Kidney (tissue), 14 donors: ENCODE results near the gene KIF22. TPM values are rescaled to one million over a fixed set of nuclear protein-coding genes. Genes with fewer than 3 reads are reported as not detected.
A peak's percentile ranks its signal among the peaks of the same experiment; 100 is the strongest.

ENCODE experiments used
- DNase-seq, 5 donors: peaks; one replicate each; pipeline ENCODE4 v3.0.0-alpha.2; 2013 to 2020
- FAIRE-seq: peaks from 2 replicates; lab custom pipeline; 2012; peaks lifted over from hg19 to GRCh38; lab: Jason Lieb, UNC
- H3K27ac ChIP-seq, 2 donors: one replicate each; pipeline ENCODE4 v1.7.0; 2013; ENCODE audit warnings: low read depth in 2 of 2, low read length in 2 of 2, inconsistent platforms in 1 of 2
- H3K27me3 ChIP-seq: one replicate; pipeline ENCODE4 v1.7.1; 2013; ENCODE audit warnings: low read length, inconsistent platforms; ENCODE audit not compliant: control insufficient read depth, insufficient read depth
- H3K36me3 ChIP-seq, 3 donors: one replicate each; pipeline versions ENCODE4 v1.7.0 to v1.7.1; 2013; ENCODE audit warnings: low read length in 3 of 3, control low read depth in 1 of 3, inconsistent platforms in 1 of 3; ENCODE audit not compliant: insufficient read depth in 3 of 3, control insufficient read depth in 2 of 3
- H3K4me1 ChIP-seq, 3 donors: one replicate each; pipeline versions ENCODE4 v1.7.0 to v1.7.1; 2013; ENCODE audit warnings: low read length in 3 of 3, inconsistent platforms in 1 of 3, low read depth in 1 of 3; ENCODE audit not compliant: control insufficient read depth in 2 of 3, insufficient read depth in 2 of 3
- H3K4me3 ChIP-seq, 3 donors: one replicate each; pipeline versions ENCODE4 v1.7.0 to v1.8.1; 2013; ENCODE audit warnings: low read length in 3 of 3, control low read depth in 1 of 3, inconsistent platforms in 1 of 3
- H3K9ac ChIP-seq, 3 donors: one replicate each; pipeline versions ENCODE4 v1.7.0 to v1.7.1; 2013; ENCODE audit warnings: low read length in 3 of 3, control low read depth in 1 of 3, inconsistent platforms in 1 of 3
- H3K9me3 ChIP-seq, 3 donors: one replicate each; pipeline versions ENCODE4 v1.7.0 to v1.7.1; 2013; ENCODE audit warnings: low read length in 3 of 3, control low read depth in 1 of 3, inconsistent platforms in 1 of 3; ENCODE audit not compliant: control insufficient read depth in 2 of 3, insufficient read depth in 1 of 3
- intact Hi-C: fragments of 100-400 bp; cut with DNase I; formaldehyde crosslinking; loops from one replicate; pipeline ENCODE4 v1.11.1; 2022
- polyA plus RNA-seq: library from polyadenylated mRNA; stranded (reverse); fragments of 350-450 nt; fragmentation: Illumina TruSeq; extraction: RNeasy Lipid Tissue Mini Kit (QIAGEN cat#74804); gene quantifications from one replicate; pipeline ENCODE4 v1.2.3, GENCODE V29; 2014; ENCODE audit warnings: low read depth, low replicate concordance; ENCODE audit not compliant: insufficient read depth
- total RNA-seq: library from RNA; stranded (reverse); fragmentation: NEBNext Ultra II Directional; extraction: Animal tissue kit (Norgen Biotek cat#: 25700); gene quantifications from one replicate; pipeline ENCODE4 v1.2.1, GENCODE V29; 2021
- TF ChIP-seq, protein P1 (sequence below): IDR thresholded peaks from 3 replicates; pipeline ENCODE4 v1.5.1; 2012; ENCODE audit warnings: mild to moderate bottlenecking, moderate library complexity, borderline replicate concordance; ENCODE audit not compliant: insufficient read depth; ENCODE audit errors: extremely low read depth
- donor health status: control.
- donor health status: control.
- donor health status: control.
- donor health status: control.
- donor health status: control.
- donor health status: DM: yes; HTN: yes; CAD: no.
- donor health status: Normal renal cell carcinoma (clear cell type).

The KIF22 gene
- total and polyA plus RNA-seq, 2 donors from 2014 or later = 32.3 to 42.9 TPM

DNA sequence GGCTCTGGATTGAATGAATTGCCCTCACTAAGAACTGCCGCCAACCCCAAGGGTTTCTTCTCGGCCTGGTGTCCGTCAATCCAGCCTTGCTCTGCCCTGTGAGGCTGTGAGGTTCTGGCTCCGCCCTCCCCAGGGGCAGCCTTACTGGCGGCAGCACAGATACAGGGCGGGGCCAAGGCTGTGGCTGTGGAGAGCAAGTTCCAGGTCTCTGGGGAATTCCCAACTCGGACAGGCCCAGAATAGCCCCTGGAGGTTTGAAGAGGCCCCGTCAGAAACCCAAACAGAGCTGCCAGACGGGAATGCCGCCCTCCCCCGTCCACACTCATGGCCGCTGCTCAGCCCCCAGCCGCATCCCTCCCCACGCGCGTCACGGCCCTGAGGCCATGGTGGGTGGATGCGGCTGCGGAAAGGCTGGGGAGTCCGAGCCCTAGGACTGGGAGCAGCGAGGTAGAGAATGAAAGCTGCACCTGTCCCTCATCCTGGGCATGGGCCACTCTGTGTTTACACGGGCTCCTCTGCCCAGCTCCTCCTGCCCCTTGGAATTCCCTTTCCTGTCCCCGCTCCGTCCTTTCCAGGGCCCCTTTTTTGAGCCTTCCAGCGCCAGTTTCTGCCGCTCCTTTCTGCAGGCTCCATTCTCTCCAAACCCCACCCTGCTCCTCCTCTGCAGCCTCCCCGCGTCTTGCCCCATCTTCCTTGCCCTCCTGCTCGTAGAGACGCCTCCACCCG is 20.8 kb downstream of the KIF22 start:
- Histone ChIP-seq H3K36me3 (peaks cover 0 to 3% (median 2%) of the 10 kb centered on the region in 3 donors), H3K4me1 (peaks cover 2 to 38% (median 12%) of the 10 kb centered on the region in 3 donors), H3K27ac (peak overlapping the region; percentile 83 to 95), H3K9ac (peak overlapping the region; percentile 36 to 58 (median 46)), H3K27me3 (no peaks in the 10 kb centered on the region), H3K9me3 (no peaks in the 10 kb centered on the region), H3K4me3 (peak overlapping the region; percentile 54 to 66 (median 65))
- intact Hi-C loops = no loop called here
- FAIRE-seq = peak; percentile 97
- TF ChIP-seq, protein P1, sequence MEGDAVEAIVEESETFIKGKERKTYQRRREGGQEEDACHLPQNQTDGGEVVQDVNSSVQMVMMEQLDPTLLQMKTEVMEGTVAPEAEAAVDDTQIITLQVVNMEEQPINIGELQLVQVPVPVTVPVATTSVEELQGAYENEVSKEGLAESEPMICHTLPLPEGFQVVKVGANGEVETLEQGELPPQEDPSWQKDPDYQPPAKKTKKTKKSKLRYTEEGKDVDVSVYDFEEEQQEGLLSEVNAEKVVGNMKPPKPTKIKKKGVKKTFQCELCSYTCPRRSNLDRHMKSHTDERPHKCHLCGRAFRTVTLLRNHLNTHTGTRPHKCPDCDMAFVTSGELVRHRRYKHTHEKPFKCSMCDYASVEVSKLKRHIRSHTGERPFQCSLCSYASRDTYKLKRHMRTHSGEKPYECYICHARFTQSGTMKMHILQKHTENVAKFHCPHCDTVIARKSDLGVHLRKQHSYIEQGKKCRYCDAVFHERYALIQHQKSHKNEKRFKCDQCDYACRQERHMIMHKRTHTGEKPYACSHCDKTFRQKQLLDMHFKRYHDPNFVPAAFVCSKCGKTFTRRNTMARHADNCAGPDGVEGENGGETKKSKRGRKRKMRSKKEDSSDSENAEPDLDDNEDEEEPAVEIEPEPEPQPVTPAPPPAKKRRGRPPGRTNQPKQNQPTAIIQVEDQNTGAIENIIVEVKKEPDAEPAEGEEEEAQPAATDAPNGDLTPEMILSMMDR = no peak
- DNase-seq = peak; percentile 96 to 99 (median 97)

DNA sequence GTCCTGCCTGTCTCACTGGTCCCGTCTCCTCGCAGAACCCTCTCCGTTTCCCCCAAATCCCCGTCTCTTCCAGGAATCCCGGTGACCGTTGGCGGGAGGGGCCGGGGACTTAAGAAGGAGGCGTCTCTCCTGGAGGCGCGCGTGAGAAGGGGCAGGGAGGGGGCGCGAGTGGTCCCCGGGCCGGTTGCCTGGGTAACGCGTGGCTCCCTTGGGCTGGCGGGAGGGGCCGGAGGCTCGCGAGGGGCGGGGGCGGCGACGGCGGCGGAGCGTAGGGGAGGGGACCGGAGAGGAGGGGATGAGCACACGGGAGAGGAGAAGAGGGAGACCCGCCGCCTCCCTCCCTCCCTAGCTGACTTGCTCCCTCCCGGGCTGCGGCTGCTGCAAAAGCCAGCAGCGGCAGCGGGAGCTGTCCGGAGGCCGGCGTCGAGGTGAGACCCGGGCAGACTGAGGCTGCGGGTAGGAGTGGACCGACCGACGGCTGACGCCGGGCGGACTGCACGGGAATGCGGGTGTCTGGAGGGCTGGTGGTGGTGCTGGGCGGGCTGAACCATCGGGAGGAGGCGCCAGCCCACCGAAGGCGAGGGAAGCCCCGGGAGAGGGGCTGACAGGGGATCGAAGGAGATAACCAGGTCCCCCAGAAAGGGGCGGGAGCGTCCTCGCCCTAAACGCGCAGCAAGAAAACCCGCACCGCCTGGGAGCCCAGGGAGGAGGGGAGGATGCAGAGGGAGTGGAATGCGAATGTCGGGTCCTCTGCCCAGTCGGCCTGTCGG is 21.5 kb downstream of the KIF22 start, which contains the start of gene PRRT2:
Gene PRRT2 (plus strand): TSS at position 298 of the 770 bp plus-strand sequence. CDS start 862 bp downstream, outside the sequence.
- Histone ChIP-seq H3K27me3 (no peaks in the 10 kb centered on the region), H3K27ac (peak within 1 kb of the TSS; percentile 83 to 95), H3K4me3 (peak within 1 kb of the TSS; percentile 65 to 68 (median 66)), H3K36me3 (peaks cover 0 to 3% (median 2%) of the 10 kb centered on the region in 3 donors), H3K9me3 (no peaks in the 10 kb centered on the region), H3K9ac (peak within 1 kb of the TSS; percentile 36 to 58 (median 46)), H3K4me1 (peaks cover 2 to 40% (median 15%) of the 10 kb centered on the region in 3 donors)
- intact Hi-C loops = no loop called here
- TF ChIP-seq, protein P1 = no peak
- FAIRE-seq = no peak
- DNase-seq = peak; percentile 84 to 93 (median 92)

DNA sequence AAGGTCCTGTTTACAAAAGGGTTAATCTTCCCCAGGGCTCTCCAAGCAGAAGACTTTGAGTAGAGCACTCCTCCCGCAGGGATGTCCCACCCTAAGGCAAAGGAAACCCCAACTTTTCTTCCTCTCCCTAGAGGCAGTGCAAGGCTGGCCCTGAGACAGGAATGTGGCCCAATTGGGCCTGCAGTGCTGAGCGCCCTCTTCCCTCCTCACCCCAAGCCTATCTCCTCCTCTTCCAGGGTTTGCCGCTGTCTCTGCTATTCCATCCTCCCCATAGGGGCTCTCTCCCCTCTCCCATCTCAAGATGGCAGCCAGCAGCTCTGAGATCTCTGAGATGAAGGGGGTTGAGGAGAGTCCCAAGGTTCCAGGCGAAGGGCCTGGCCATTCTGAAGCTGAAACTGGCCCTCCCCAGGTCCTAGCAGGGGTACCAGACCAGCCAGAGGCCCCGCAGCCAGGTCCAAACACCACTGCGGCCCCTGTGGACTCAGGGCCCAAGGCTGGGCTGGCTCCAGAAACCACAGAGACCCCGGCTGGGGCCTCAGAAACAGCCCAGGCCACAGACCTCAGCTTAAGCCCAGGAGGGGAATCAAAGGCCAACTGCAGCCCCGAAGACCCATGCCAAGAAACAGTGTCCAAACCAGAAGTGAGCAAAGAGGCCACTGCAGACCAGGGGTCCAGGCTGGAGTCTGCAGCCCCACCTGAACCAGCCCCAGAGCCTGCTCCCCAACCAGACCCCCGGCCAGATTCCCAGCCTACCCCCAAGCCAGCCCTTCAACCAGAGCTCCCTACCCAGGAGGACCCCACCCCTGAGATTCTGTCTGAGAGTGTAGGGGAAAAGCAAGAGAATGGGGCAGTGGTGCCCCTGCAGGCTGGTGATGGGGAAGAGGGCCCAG is 22.4 kb downstream of the KIF22 start:
- peak overlapping the region in 2 of 3 donors; percentile 66 to 68 for H3K4me3 ChIP-seq
- H3K9ac ChIP-seq = peak overlapping the region in 2 of 3 donors; percentile 9 to 32
- DNase-seq (peak in 2 of 5 donors; percentile 61 to 74), FAIRE-seq (no peak)
- intact Hi-C loops = no loop called here
- peaks cover 2 to 32% (median 19%) of the 10 kb centered on the region in 3 donors for H3K4me1 ChIP-seq
- TF ChIP-seq, protein P1 = no peak
- H3K27me3 ChIP-seq = no peaks in the 10 kb centered on the region
- H3K27ac ChIP-seq = peak overlapping the region in 1 of 2 donors; percentile 13
- H3K36me3 ChIP-seq = peaks cover 0 to 3% (median 2%) of the 10 kb centered on the region in 3 donors
- no peaks in the 10 kb centered on the region for H3K9me3 ChIP-seq
